Measurements from ENCODE around the gene SLMAP.

DNA sequence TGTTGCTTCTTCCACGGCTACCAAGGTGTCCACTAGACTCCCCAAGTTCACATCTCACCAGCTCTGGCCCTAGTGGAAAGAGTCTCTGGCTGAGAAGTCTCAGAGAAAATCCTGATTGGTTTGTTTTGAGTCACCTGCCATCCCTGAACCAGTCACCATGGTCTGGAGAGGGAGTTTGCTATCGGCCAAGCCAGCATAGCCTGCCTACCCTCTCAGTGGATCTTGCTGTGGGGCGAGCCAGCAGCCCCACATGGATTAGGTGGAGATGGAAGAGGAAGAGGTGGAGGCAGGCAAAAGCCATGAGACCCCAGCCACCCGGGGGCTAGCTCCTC is 204.0 kb downstream of the SLMAP start:
- TF ChIP-seq CTCF (IDR thresholded peaks at IDR 0.05) (no peak), POLR2A (IDR thresholded peaks at IDR 0.05) (no peak)

Data from uterus (tissue), 2 donors.